H1 (cell line): Measurements from ENCODE around the gene FBXO2. TPM values are rescaled to one million over a fixed set of nuclear protein-coding genes. Genes with fewer than 3 reads are reported as not detected.

Source experiments
- JUN ChIP-seq: IDR thresholded peaks from 2 replicates; pipeline ENCODE4 v1.6.1; 2011; ENCODE audit warnings: low read depth, mild to moderate bottlenecking, improper control_type of control experiment, low read length
- YY1 ChIP-seq: IDR thresholded peaks from 2 replicates; pipeline ENCODE4 v1.6.1; 2011; ENCODE audit warnings: low read depth, mild to moderate bottlenecking, low read length
- polyA plus RNA-seq, 7 experiments: library from polyadenylated mRNA; depleted of rRNA in 3 of 7; stranded (reverse) in 5 of 7; unstranded in 2 of 7; fragments of >200 nt in 5 of 7; fragments of 200-250 nt in 2 of 7; gene quantifications; 1 replicate in 5 of 7; 2 replicates in 1 of 7; 4 replicates in 1 of 7; pipeline versions ENCODE4 v1.2.1 to v1.2.3, GENCODE V29; 2011 to 2013; ENCODE audit warnings: missing spikeins in 2 of 7, mixed read lengths in 2 of 7
- total RNA-seq: library from RNA; stranded (reverse); fragmentation: NEBNext Ultra II Directional; extraction: Animal tissue kit (Norgen Biotek cat#: 25700); gene quantifications from 2 replicates; pipeline ENCODE4 v1.2.1, GENCODE V29; 2021

The FBXO2 gene
- total and polyA plus RNA-seq, 2 of the 8 experiments (the other 6 are each of a cell fraction or from before 2014, with no cell fraction given), result 51.3 to 57.9 TPM

GRCh38 chr1:11654939-11655808 is 945 bp upstream of the FBXO2 start (continued):
- TF ChIP-seq YY1 (peak; percentile 38; the same call in 1 of the 2 replicates), JUN (no peak)
